IMR-90 (cell line): ENCODE data around the gene TRAPPC3. TPM values are rescaled to one million over a fixed set of nuclear protein-coding genes. Genes with fewer than 3 reads are reported as not detected.

Experiments used
- ATAC-seq: fragments of 200-7000 bp; cut with Tn5 transposase; 2 replicates; pipeline ENCODE4 v1.9.1; 2020; ENCODE audit warnings: low read depth, mild to moderate bottlenecking, moderate library complexity
- BruUV-seq: library from RNA; stranded (reverse); fragments of 400-500 nt; replicated peaks from 2 replicates; lab custom pipeline; 2021; lab: Mats Ljungman, UMichigan
- CTCF ChIA-PET: fragments of 300-600 bp; formaldehyde crosslinking; extraction: SDS; loops from one replicate; lab custom pipeline; 2021; ENCODE audit warnings: antibody characterized with exemption; lab: Yijun Ruan, JAX
- POLR2A ChIA-PET: fragments of 300-600 bp; sonication (Branson Sonifier 250); formaldehyde crosslinking; loops from one replicate; lab custom pipeline; 2022; ENCODE audit warnings: antibody characterized with exemption; ENCODE audit not compliant: unreplicated experiment; lab: Charles Lee
- DNase-seq: peaks from one replicate; pipeline ENCODE4 v3.0.0; 2013
- H2AFZ ChIP-seq: replicated peaks from 2 replicates; pipeline ENCODE3; 2013; ENCODE audit warnings: low read length, mild to moderate bottlenecking; ENCODE audit not compliant: poor library complexity
- H2AK5ac ChIP-seq: 2 replicates; pipeline ENCODE4 v1.6.1; 2013; ENCODE audit warnings: low read depth, low read length, inconsistent platforms
- H2AK9ac ChIP-seq: replicated peaks from 2 replicates; pipeline ENCODE3; 2013; ENCODE audit warnings: mild to moderate bottlenecking, low read depth, low read length, moderate library complexity; ENCODE audit not compliant: poor library complexity
- H2BK120ac ChIP-seq: 2 replicates; pipeline ENCODE4 v1.6.1; 2013; ENCODE audit warnings: low read depth, low read length, inconsistent platforms
- H2BK15ac ChIP-seq: 3 replicates; pipeline ENCODE4 v1.6.1; 2013; ENCODE audit warnings: low read depth, low read length, inconsistent platforms
- H2BK20ac ChIP-seq: 2 replicates; pipeline ENCODE4 v1.6.1; 2013; ENCODE audit warnings: low read depth, mild to moderate bottlenecking, inconsistent platforms, low read length, moderate library complexity
- H2BK5ac ChIP-seq: 2 replicates; pipeline ENCODE4 v1.6.1; 2013; ENCODE audit warnings: mild to moderate bottlenecking, low read depth, low read length, inconsistent platforms; ENCODE audit not compliant: poor library complexity, severe bottlenecking
- H3K14ac ChIP-seq: replicated peaks from 2 replicates; pipeline ENCODE4 v1.6.1; 2013; ENCODE audit warnings: low read depth, low read length, inconsistent platforms
- H3K18ac ChIP-seq: 2 replicates; pipeline ENCODE4 v1.6.1; 2013; ENCODE audit warnings: low read depth, low read length, control low read depth
- H3K23ac ChIP-seq: 2 replicates; pipeline ENCODE4 v1.6.1; 2013; ENCODE audit warnings: low read depth, low read length, inconsistent platforms
- H3K27ac ChIP-seq: 2 replicates; pipeline ENCODE4 v1.5.1; 2013; ENCODE audit warnings: mild to moderate bottlenecking, control low read depth, low read length; ENCODE audit not compliant: insufficient read depth
- H3K27me3 ChIP-seq: 2 replicates; pipeline ENCODE4 v1.6.1; 2013; ENCODE audit warnings: low read length; ENCODE audit not compliant: control insufficient read depth, insufficient read depth
- H3K36me3 ChIP-seq: 2 replicates; pipeline ENCODE4 v1.6.1; 2013; ENCODE audit warnings: low read length, mixed read lengths; ENCODE audit not compliant: control insufficient read depth, insufficient read depth
- H3K4ac ChIP-seq: 2 replicates; pipeline ENCODE4 v1.6.1; 2013; ENCODE audit warnings: low read depth, low read length, inconsistent platforms
- H3K4me1 ChIP-seq: 2 replicates; pipeline ENCODE4 v1.6.1; 2013; ENCODE audit warnings: low read length, mixed read lengths; ENCODE audit not compliant: control insufficient read depth, insufficient read depth
- H3K4me2 ChIP-seq: 2 replicates; pipeline ENCODE4 v1.6.1; 2013; ENCODE audit warnings: low read depth, mild to moderate bottlenecking, control low read depth, low read length, moderate library complexity
- H3K4me3 ChIP-seq: 2 replicates; pipeline ENCODE4 v1.5.1; 2013; ENCODE audit warnings: low read depth, mild to moderate bottlenecking, control low read depth, low read length, moderate library complexity; ENCODE audit not compliant: insufficient read depth
- H3K56ac ChIP-seq: 2 replicates; pipeline ENCODE4 v1.6.1; 2013; ENCODE audit warnings: low read length, inconsistent platforms; ENCODE audit not compliant: insufficient read depth; ENCODE audit errors: extremely low read depth
- H3K79me1 ChIP-seq, 2 experiments: 2 replicates each; pipeline ENCODE4 v1.6.1; 2013; ENCODE audit warnings: low read length in 2 of 2, inconsistent platforms in 1 of 2, low read depth in 1 of 2
- H3K9ac ChIP-seq: 2 replicates; pipeline ENCODE4 v1.6.1; 2013; ENCODE audit warnings: low read depth, low read length, control low read depth
- H3K9me1 ChIP-seq: 2 replicates; pipeline ENCODE4 v1.6.1; 2013; ENCODE audit warnings: low read length, inconsistent platforms; ENCODE audit not compliant: insufficient read depth
- H3K9me3 ChIP-seq: 2 replicates; pipeline ENCODE4 v1.6.1; 2013; ENCODE audit warnings: low read length; ENCODE audit not compliant: control insufficient read depth, insufficient read depth
- H4K20me1 ChIP-seq: 2 replicates; pipeline ENCODE4 v1.6.1; 2013; ENCODE audit warnings: low read length, inconsistent platforms; ENCODE audit not compliant: insufficient read depth
- H4K5ac ChIP-seq: 2 replicates; pipeline ENCODE4 v1.6.1; 2013; ENCODE audit warnings: mild to moderate bottlenecking, low read depth, low read length, control low read depth
- H4K8ac ChIP-seq, 2 experiments: 2 replicates each; pipeline ENCODE4 v1.6.1; 2013; ENCODE audit warnings: low read depth in 2 of 2, low read length in 2 of 2, control low read depth in 1 of 2, inconsistent platforms in 1 of 2
- H4K91ac ChIP-seq: 2 replicates; pipeline ENCODE4 v1.6.1; 2013; ENCODE audit warnings: low read depth, low read length, inconsistent platforms; ENCODE audit not compliant: insufficient read depth
- CEBPB ChIP-seq: IDR thresholded peaks from 2 replicates; pipeline ENCODE4 v1.6.1; 2012; ENCODE audit warnings: low read depth, low read length, improper control_type of control experiment
- CHD1 ChIP-seq: IDR thresholded peaks from 2 replicates; pipeline ENCODE4 v1.6.1; 2012; ENCODE audit warnings: low read depth, low read length, improper control_type of control experiment
- FOS ChIP-seq: fragments of 150-350 bp; IDR thresholded peaks from 2 replicates; pipeline ENCODE4 v1.6.1; 2016; ENCODE audit warnings: low read depth, low read length
- MAFK ChIP-seq: IDR thresholded peaks from 2 replicates; pipeline ENCODE4 v1.6.1; 2012; ENCODE audit warnings: low read depth, low read length, improper control_type of control experiment
- MXI1 ChIP-seq: IDR thresholded peaks from 2 replicates; pipeline ENCODE4 v1.6.1; 2012; ENCODE audit warnings: low read depth, mild to moderate bottlenecking, low read length, moderate library complexity, borderline replicate concordance
- NFE2L2 ChIP-seq: fragments of 150-350 bp; IDR thresholded peaks from 2 replicates; pipeline ENCODE4 v1.6.1; 2016; ENCODE audit warnings: low read depth, mild to moderate bottlenecking, low read length
- RFX5 ChIP-seq: IDR thresholded peaks from 2 replicates; pipeline ENCODE4 v1.8.0; 2012; ENCODE audit warnings: low read depth, mild to moderate bottlenecking, low read length, moderate library complexity
- SMC3 ChIP-seq: fragments of 150-350 bp; IDR thresholded peaks from 2 replicates; pipeline ENCODE4 v1.6.1; 2016; ENCODE audit warnings: low read depth, mild to moderate bottlenecking, antibody characterized with exemption, low read length, moderate library complexity
- WGBS, 2 experiments: methylation state at CpG; one replicate each; pipeline versions ENCODE4 v1.1.5 to v1.1.7; 2013; ENCODE audit warnings: missing lambda C conversion rate in 2 of 2; ENCODE audit not compliant: insufficient read length in 1 of 2; ENCODE audit errors: extremely low coverage in 2 of 2; 5-methylcytosine and 5-hydroxymethylcytosine counted together
- dilution Hi-C: fragments of 300-500 bp; cut with HindIII; formaldehyde crosslinking; loops from one replicate; pipeline ENCODE4 v1.14.3; 2018; ENCODE audit warnings: low sequenced_read_pairs; ENCODE audit not compliant: unreplicated experiment
- in situ Hi-C: fragments of 300-500 bp; cut with MboI; formaldehyde crosslinking; loops from 3 replicates; pipeline ENCODE4 v1.14.3; 2019; ENCODE audit warnings: low sequenced_read_pairs, inconsistent platforms, mixed read lengths
- intact Hi-C: fragments of 100-400 bp; cut with micrococcal nuclease; formaldehyde crosslinking; loops from 2 replicates; pipeline ENCODE4 v1.10.0; 2022
- polyA plus RNA-seq, 3 experiments: library from polyadenylated mRNA; depleted of rRNA; stranded (reverse); fragments of >200 nt; gene quantifications; 2 replicates each; pipeline ENCODE4 v1.2.3, GENCODE V29; 2012; ENCODE audit warnings: low replicate concordance in 1 of 3
- total RNA-seq: library from RNA; depleted of rRNA; stranded (reverse); fragments of >200 nt; gene quantifications from 2 replicates; pipeline ENCODE4 v1.2.3, GENCODE V29; 2012
- TF ChIP-seq, protein P1 (sequence below): conservative IDR thresholded peaks from 2 replicates; pipeline ENCODE4 v1.5.1; 2012; ENCODE audit warnings: mild to moderate bottlenecking, low read depth, low read length, improper control_type of control experiment
- TF ChIP-seq, protein P2 (sequence below): fragments of 150-350 bp; IDR thresholded peaks from 2 replicates; pipeline ENCODE4 v1.6.1; 2017; ENCODE audit warnings: mild to moderate bottlenecking, antibody characterized with exemption, low read length, low read depth

The TRAPPC3 gene
- total and polyA plus RNA-seq, 2 of the 4 experiments (the other 2 are of a cell fraction): 76.0 to 77.8 TPM

DNA sequence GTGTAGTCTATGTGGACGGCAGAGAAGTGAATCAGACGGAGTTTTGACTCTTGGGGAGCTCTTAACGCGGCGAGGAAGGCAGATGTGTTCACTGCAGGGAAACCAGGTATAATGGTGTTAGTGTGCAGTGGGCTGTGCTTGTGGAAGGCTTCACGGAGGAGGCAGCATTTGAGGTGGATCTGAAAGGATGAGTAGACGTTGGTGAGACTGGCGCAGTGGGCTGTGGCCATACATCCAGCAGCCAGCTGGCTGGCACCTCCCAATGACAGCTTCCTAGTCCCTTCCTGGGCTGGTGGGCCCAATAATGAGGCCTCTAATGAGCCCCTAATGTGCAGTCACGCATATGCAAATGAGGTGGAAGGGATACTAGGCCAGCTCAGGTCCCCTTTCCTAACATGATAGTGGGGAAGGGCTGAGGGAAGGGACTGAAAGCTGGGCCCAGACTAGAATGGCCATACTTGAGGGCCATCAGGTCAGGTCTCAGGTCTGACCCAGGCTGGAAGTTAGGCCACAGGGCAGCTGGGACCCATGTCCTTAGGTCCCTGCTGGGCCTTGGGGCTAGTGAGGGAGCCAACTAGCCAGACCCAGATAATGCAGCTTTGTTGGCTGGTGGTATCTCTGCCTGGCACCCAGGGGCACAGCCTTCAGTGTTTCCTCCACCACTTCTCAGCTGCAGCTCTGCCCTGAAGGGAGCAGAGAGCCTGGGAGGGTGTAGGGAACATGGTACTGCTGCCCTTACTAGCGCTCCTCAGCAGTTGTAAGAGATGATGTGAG lies 10.5 kb upstream of the TRAPPC3 start:
- Histone ChIP-seq H3K27me3 (no peaks in the 10 kb centered on the region), H3K14ac (peak overlapping the region; percentile 74), H3K4me1 (peaks cover 26% of the 10 kb centered on the region), H3K4ac (peak overlapping the region; percentile 73), H3K4me3 (no peak overlapping the region), H3K27ac (peak overlapping the region; percentile 89; the same call in 1 of the 2 replicates), H4K91ac (no peak overlapping the region), H4K8ac (peak overlapping the region; percentile 67 to 74; a peak in 2 of 4 replicates), H3K56ac (no peak overlapping the region), H3K79me1 (peaks cover 6 to 54% of the 10 kb centered on the region in 2 experiments; a peak in 3 of 4 replicates), H3K9me3 (no peaks in the 10 kb centered on the region), H3K9ac (peak overlapping the region; percentile 79; the same call in 1 of the 2 replicates), H2AK5ac (peak overlapping the region; percentile 43; the same call in 1 of the 2 replicates), H3K18ac (no peak overlapping the region), H2BK20ac (no peak overlapping the region), H4K20me1 (peaks cover 83% of the 10 kb centered on the region), H2BK5ac (peak overlapping the region; percentile 54), H2AFZ (no peak overlapping the region), H2BK15ac (no peak overlapping the region), H3K9me1 (peaks cover 20% of the 10 kb centered on the region), H3K23ac (peak overlapping the region; percentile 83), H3K4me2 (peak overlapping the region; percentile 81; the same call in 1 of the 2 replicates), H3K36me3 (peaks cover 15% of the 10 kb centered on the region), H4K5ac (no peak overlapping the region), H2BK120ac (no peak overlapping the region), H2AK9ac (peak overlapping the region; percentile 91)
- DNase-seq: no peak
- in situ Hi-C loops (no loop called here), intact Hi-C loops (loop anchor here (5.0 kb wide), 1 partner anchor 42 kb away; no protein-coding TSS in a partner anchor), dilution Hi-C loops (no loop called here)
- ATAC-seq: no peak
- TF ChIP-seq FOS (no peak), MAFK (no peak), NFE2L2 (no peak), MXI1 (no peak), RFX5 (no peak), CHD1 (no peak), CEBPB (no peak), SMC3 (no peak)
- TF ChIP-seq, protein P1, sequence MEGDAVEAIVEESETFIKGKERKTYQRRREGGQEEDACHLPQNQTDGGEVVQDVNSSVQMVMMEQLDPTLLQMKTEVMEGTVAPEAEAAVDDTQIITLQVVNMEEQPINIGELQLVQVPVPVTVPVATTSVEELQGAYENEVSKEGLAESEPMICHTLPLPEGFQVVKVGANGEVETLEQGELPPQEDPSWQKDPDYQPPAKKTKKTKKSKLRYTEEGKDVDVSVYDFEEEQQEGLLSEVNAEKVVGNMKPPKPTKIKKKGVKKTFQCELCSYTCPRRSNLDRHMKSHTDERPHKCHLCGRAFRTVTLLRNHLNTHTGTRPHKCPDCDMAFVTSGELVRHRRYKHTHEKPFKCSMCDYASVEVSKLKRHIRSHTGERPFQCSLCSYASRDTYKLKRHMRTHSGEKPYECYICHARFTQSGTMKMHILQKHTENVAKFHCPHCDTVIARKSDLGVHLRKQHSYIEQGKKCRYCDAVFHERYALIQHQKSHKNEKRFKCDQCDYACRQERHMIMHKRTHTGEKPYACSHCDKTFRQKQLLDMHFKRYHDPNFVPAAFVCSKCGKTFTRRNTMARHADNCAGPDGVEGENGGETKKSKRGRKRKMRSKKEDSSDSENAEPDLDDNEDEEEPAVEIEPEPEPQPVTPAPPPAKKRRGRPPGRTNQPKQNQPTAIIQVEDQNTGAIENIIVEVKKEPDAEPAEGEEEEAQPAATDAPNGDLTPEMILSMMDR: no peak
- TF ChIP-seq, protein P2, sequence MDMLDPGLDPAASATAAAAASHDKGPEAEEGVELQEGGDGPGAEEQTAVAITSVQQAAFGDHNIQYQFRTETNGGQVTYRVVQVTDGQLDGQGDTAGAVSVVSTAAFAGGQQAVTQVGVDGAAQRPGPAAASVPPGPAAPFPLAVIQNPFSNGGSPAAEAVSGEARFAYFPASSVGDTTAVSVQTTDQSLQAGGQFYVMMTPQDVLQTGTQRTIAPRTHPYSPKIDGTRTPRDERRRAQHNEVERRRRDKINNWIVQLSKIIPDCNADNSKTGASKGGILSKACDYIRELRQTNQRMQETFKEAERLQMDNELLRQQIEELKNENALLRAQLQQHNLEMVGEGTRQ: no peak
- ChIA-PET POLR2A (no interaction called here), CTCF (interaction anchor here (0.8 to 1.9 kb wide), 2 partner anchors 10 kb away, joined by 3 to 9 read pairs; partner anchors contain the start of gene TRAPPC3)
- WGBS, 2 experiments: 92% methylated on average over 7 of the region's 10 CpGs; no CpG with 5 or more reads in 1 of the 2 experiments
- BruUV-seq: no TSS peak
